Keratinocyte (primary cell): ENCODE results near the gene GAGE10.

Source experiments
- EZH2 ChIP-seq: IDR thresholded peaks from one replicate; pipeline ENCODE4 v1.6.1; 2012; ENCODE audit warnings: inconsistent platforms, mild to moderate bottlenecking, low read length, moderate library complexity
- TF ChIP-seq, protein P1 (sequence below), 3 experiments: IDR thresholded peaks in 1 of 3; conservative IDR thresholded peaks in 1 of 3; optimal IDR thresholded peaks in 1 of 3; 2 replicates in 2 of 3; 3 replicates in 1 of 3; pipeline versions ENCODE3 to v1.5.1; 2011; ENCODE audit warnings: low read length in 3 of 3, mild to moderate bottlenecking in 3 of 3, moderate library complexity in 2 of 3, control low read depth in 1 of 3, inconsistent platforms in 1 of 3; ENCODE audit not compliant: insufficient read depth in 2 of 3; ENCODE audit errors: extremely low read depth in 1 of 3

GRCh38 chrX:49272421-49272820, 31.0 kb upstream of the GAGE10 start:
- TF ChIP-seq, protein P1, sequence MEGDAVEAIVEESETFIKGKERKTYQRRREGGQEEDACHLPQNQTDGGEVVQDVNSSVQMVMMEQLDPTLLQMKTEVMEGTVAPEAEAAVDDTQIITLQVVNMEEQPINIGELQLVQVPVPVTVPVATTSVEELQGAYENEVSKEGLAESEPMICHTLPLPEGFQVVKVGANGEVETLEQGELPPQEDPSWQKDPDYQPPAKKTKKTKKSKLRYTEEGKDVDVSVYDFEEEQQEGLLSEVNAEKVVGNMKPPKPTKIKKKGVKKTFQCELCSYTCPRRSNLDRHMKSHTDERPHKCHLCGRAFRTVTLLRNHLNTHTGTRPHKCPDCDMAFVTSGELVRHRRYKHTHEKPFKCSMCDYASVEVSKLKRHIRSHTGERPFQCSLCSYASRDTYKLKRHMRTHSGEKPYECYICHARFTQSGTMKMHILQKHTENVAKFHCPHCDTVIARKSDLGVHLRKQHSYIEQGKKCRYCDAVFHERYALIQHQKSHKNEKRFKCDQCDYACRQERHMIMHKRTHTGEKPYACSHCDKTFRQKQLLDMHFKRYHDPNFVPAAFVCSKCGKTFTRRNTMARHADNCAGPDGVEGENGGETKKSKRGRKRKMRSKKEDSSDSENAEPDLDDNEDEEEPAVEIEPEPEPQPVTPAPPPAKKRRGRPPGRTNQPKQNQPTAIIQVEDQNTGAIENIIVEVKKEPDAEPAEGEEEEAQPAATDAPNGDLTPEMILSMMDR (optimal IDR thresholded peaks at IDR 0.05 in 1 of 3, IDR thresholded peaks at IDR 0.05 in 1 of 3, conservative IDR thresholded peaks at IDR 0.05 in 1 of 3; ENCODE audit: extremely low read depth in 1 of 3, insufficient read depth in 2 of 3, low read length in 3 of 3) = no peak
- TF ChIP-seq EZH2 = no peak
